Muscle layer of duodenum (tissue), 2 donors: ENCODE data around the gene ARFGEF3.
"Not testable (repeated sequence)": the region's sequence is repeated elsewhere in the genome, so short reads cannot be mapped to it uniquely, and the experiment has no call there.

Source experiments
- H3K27ac ChIP-seq: one replicate; pipeline ENCODE4 v1.7.0; 2013; ENCODE audit warnings: mild to moderate bottlenecking, low read length
- H3K27me3 ChIP-seq: one replicate; pipeline ENCODE4 v1.7.0; 2013; ENCODE audit warnings: low read depth, mild to moderate bottlenecking, control low read depth, low read length
- H3K36me3 ChIP-seq, 2 donors: one replicate each; pipeline ENCODE4 v1.7.0; 2013; ENCODE audit warnings: low read length in 2 of 2, control low read depth in 1 of 2, mild to moderate bottlenecking in 1 of 2; ENCODE audit not compliant: insufficient read depth in 2 of 2, control insufficient read depth in 1 of 2
- H3K4me1 ChIP-seq, 2 donors: one replicate each; pipeline ENCODE4 v1.7.0; 2013; ENCODE audit warnings: low read length in 2 of 2, mild to moderate bottlenecking in 2 of 2, control low read depth in 1 of 2, moderate library complexity in 1 of 2; ENCODE audit not compliant: insufficient read depth in 2 of 2, control insufficient read depth in 1 of 2
- H3K4me3 ChIP-seq, 2 donors: one replicate each; pipeline ENCODE4 v1.7.0; 2013; ENCODE audit warnings: low read length in 2 of 2, low read depth in 1 of 2, mild to moderate bottlenecking in 1 of 2
- H3K9me3 ChIP-seq, 2 donors: one replicate each; pipeline ENCODE4 v1.7.0; 2013; ENCODE audit warnings: low read length in 2 of 2, control low read depth in 1 of 2, mild to moderate bottlenecking in 1 of 2; ENCODE audit not compliant: control insufficient read depth in 1 of 2
- donor health status: healthy.

ARFGEF3 gene

GRCh38 chr6:138287144-138287955, 125.6 kb downstream of the ARFGEF3 start:
- H3K9me3 ChIP-seq, result no peaks in the 10 kb centered on the region
- H3K4me1 ChIP-seq, result no peaks in the 10 kb centered on the region
- H3K36me3 ChIP-seq, result no peaks in the 10 kb centered on the region
- no peak overlapping the region for H3K27ac ChIP-seq
- no peaks in the 10 kb centered on the region for H3K27me3 ChIP-seq
- H3K4me3 ChIP-seq, result no peak overlapping the region

- not testable (repeated sequence) for H3K4me3 ChIP-seq, H3K36me3 ChIP-seq, H3K27me3 ChIP-seq, H3K9me3 ChIP-seq, H3K4me1 ChIP-seq, H3K27ac ChIP-seq
Observed at GRCh38 chr6:138288428-138289085, 126.8 kb downstream of the ARFGEF3 start.

GRCh38 chr6:138289739-138290138, 128.0 kb downstream of the ARFGEF3 start:
- Histone ChIP-seq H3K27me3 (no peaks in the 10 kb centered on the region), H3K36me3 (no peaks in the 10 kb centered on the region), H3K27ac (no peak overlapping the region), H3K4me1 (no peaks in the 10 kb centered on the region), H3K4me3 (no peak overlapping the region), H3K9me3 (no peaks in the 10 kb centered on the region)

- Histone ChIP-seq H3K27me3 (no peaks in the 10 kb centered on the region), H3K36me3 (no peaks in the 10 kb centered on the region), H3K4me3 (no peak overlapping the region), H3K27ac (no peak overlapping the region), H3K9me3 (no peaks in the 10 kb centered on the region), H3K4me1 (no peaks in the 10 kb centered on the region)
Observed at GRCh38 chr6:138290423-138290962, 128.8 kb downstream of the ARFGEF3 start.

- Histone ChIP-seq H3K36me3 (no peaks in the 10 kb centered on the region), H3K27ac (no peak overlapping the region)
Observed at GRCh38 chr6:138291036-138291848, 129.5 kb downstream of the ARFGEF3 start.

GRCh38 chr6:138291849-138292181, 130.1 kb downstream of the ARFGEF3 start:
- no peaks in the 10 kb centered on the region for H3K36me3 ChIP-seq
- H3K27me3 ChIP-seq, result no peaks in the 10 kb centered on the region
- no peak overlapping the region for H3K4me3 ChIP-seq
- H3K9me3 ChIP-seq, result no peaks in the 10 kb centered on the region
- H3K4me1 ChIP-seq, result no peaks in the 10 kb centered on the region
- H3K27ac ChIP-seq, result no peak overlapping the region

More at GRCh38 chr6:138291036-138291848, 129.5 kb downstream of the ARFGEF3 start:
- Histone ChIP-seq H3K27me3 (no peaks in the 10 kb centered on the region), H3K9me3 (no peaks in the 10 kb centered on the region), H3K4me1 (no peaks in the 10 kb centered on the region), H3K4me3 (no peak overlapping the region)

- no peak overlapping the region for H3K27ac ChIP-seq
- no peaks in the 10 kb centered on the region for H3K36me3 ChIP-seq
- no peaks in the 10 kb centered on the region for H3K27me3 ChIP-seq
- H3K4me1 ChIP-seq, result no peaks in the 10 kb centered on the region
- H3K4me3 ChIP-seq, result no peak overlapping the region
- no peaks in the 10 kb centered on the region for H3K9me3 ChIP-seq
Observed at GRCh38 chr6:138292482-138292881, 130.7 kb downstream of the ARFGEF3 start.

GRCh38 chr6:138293428-138294395, 132.0 kb downstream of the ARFGEF3 start:
- no peaks in the 10 kb centered on the region for H3K4me1 ChIP-seq
- H3K4me3 ChIP-seq, result no peak overlapping the region
- no peak overlapping the region for H3K27ac ChIP-seq
- H3K9me3 ChIP-seq, result no peaks in the 10 kb centered on the region
- H3K36me3 ChIP-seq, result no peaks in the 10 kb centered on the region
- no peaks in the 10 kb centered on the region for H3K27me3 ChIP-seq

- no peaks in the 10 kb centered on the region for H3K9me3 ChIP-seq
- no peak overlapping the region for H3K27ac ChIP-seq
- no peaks in the 10 kb centered on the region for H3K36me3 ChIP-seq
- no peak overlapping the region for H3K4me3 ChIP-seq
- H3K27me3 ChIP-seq, result no peaks in the 10 kb centered on the region
- H3K4me1 ChIP-seq, result no peaks in the 10 kb centered on the region
Observed at GRCh38 chr6:138296381-138296780, 134.6 kb downstream of the ARFGEF3 start.

- Histone ChIP-seq H3K27ac (no peak overlapping the region), H3K27me3 (no peaks in the 10 kb centered on the region), H3K9me3 (no peaks in the 10 kb centered on the region), H3K36me3 (no peaks in the 10 kb centered on the region), H3K4me3 (no peak overlapping the region), H3K4me1 (no peaks in the 10 kb centered on the region)
Observed at GRCh38 chr6:138296786-138297185, 135.0 kb downstream of the ARFGEF3 start.
